OCI-LY3 (cell line): ENCODE results near the gene PLEKHF1.

Experiments used
- H2AFZ ChIP-seq: fragments of 200-600, 300-600 bp; shearing (Covaris generic); 2 replicates; pipeline ENCODE4 v1.6.0; 2014; ENCODE audit warnings: antibody characterized with exemption, low read depth, low read length
- H3K27ac ChIP-seq: fragments of 200-600, 300-600 bp; sonication (generic); 2 replicates; pipeline ENCODE4 v1.5.1; 2014; ENCODE audit warnings: mild to moderate bottlenecking, low read length, moderate library complexity, mixed read lengths
- H3K27me3 ChIP-seq: fragments of 200-600, 300-600 bp; sonication (generic); 2 replicates; pipeline ENCODE4 v1.6.1; 2014; ENCODE audit warnings: low read depth, low read length, mixed read lengths
- H3K36me3 ChIP-seq: fragments of 200-600, 300-600 bp; sonication (generic); replicated peaks from 2 replicates; pipeline ENCODE3; 2014; ENCODE audit warnings: low read depth, low read length, mixed read lengths
- H3K4me1 ChIP-seq: fragments of 300-600, 200-600 bp; sonication (generic); 2 replicates; pipeline ENCODE4 v1.6.1; 2014; ENCODE audit warnings: low read length, mixed read lengths
- H3K4me2 ChIP-seq: fragments of 200-600, 300-600 bp; sonication (generic); 2 replicates; pipeline ENCODE4 v1.6.1; 2014; ENCODE audit warnings: low read length, mixed read lengths
- H3K4me3 ChIP-seq: fragments of 300-600, 200-600 bp; sonication (generic); 2 replicates; pipeline ENCODE4 v1.5.1; 2014; ENCODE audit warnings: antibody characterized with exemption, mild to moderate bottlenecking, low read length, moderate library complexity
- H3K79me2 ChIP-seq: fragments of 300-600, 200-600 bp; shearing (Covaris generic); 2 replicates; pipeline ENCODE4 v1.6.1; 2014; ENCODE audit warnings: mild to moderate bottlenecking, low read length, mixed read lengths
- H3K9ac ChIP-seq: fragments of 300-600, 200-600 bp; shearing (Covaris generic); 2 replicates; pipeline ENCODE4 v1.6.0; 2014; ENCODE audit warnings: mild to moderate bottlenecking, low read length, moderate library complexity
- H3K9me3 ChIP-seq: fragments of 200-600, 300-600 bp; shearing (Covaris generic); 2 replicates; pipeline ENCODE4 v1.6.1; 2014; ENCODE audit warnings: low read length, mixed read lengths; ENCODE audit not compliant: insufficient read depth
- H4K20me1 ChIP-seq: fragments of 200-600, 300-600 bp; sonication (generic); 2 replicates; pipeline ENCODE4 v1.6.1; 2016; ENCODE audit warnings: low read length, mixed read lengths; ENCODE audit not compliant: insufficient read depth
- CTCF ChIP-seq: fragments of 200-600, 300-600 bp; sonication (generic); IDR thresholded peaks from 2 replicates; pipeline ENCODE4 v1.5.1; 2014; ENCODE audit warnings: antibody characterized with exemption, low read length, low read depth
- EZH2phosphoT487 ChIP-seq: fragments of 200-600 bp; shearing (Covaris generic); IDR thresholded peaks from 2 replicates; pipeline ENCODE4 v1.6.1; 2018; ENCODE audit warnings: antibody characterized with exemption, mixed run types, low read depth

The PLEKHF1 gene

GRCh38 chr19:29696565-29696846 is 31.2 kb downstream of the PLEKHF1 start:
- Histone ChIP-seq H3K36me3 (peaks cover 1% of the 10 kb centered on the region), H3K79me2 (no peaks in the 10 kb centered on the region), H4K20me1 (no peaks in the 10 kb centered on the region), H3K9me3 (no peaks in the 10 kb centered on the region), H3K9ac (no peak overlapping the region), H3K27ac (no peak overlapping the region), H3K4me1 (no peaks in the 10 kb centered on the region), H3K4me2 (no peak overlapping the region), H3K4me3 (no peak overlapping the region), H3K27me3 (no peaks in the 10 kb centered on the region), H2AFZ (no peak overlapping the region)
- no peak for TF ChIP-seq CTCF
- TF ChIP-seq EZH2phosphoT487 = no peak

- Histone ChIP-seq H3K4me3 (no peak overlapping the region), H4K20me1 (no peaks in the 10 kb centered on the region), H3K36me3 (peaks cover 13% of the 10 kb centered on the region), H3K9ac (no peak overlapping the region), H3K4me2 (no peak overlapping the region), H3K4me1 (no peaks in the 10 kb centered on the region), H2AFZ (no peak overlapping the region), H3K27me3 (no peaks in the 10 kb centered on the region), H3K9me3 (no peaks in the 10 kb centered on the region), H3K79me2 (no peaks in the 10 kb centered on the region), H3K27ac (no peak overlapping the region)
- no peak for TF ChIP-seq EZH2phosphoT487
Observed at GRCh38 chr19:29697523-29698261, 32.4 kb downstream of the PLEKHF1 start.

GRCh38 chr19:29699861-29700260 is 34.6 kb downstream of the PLEKHF1 start:
- Histone ChIP-seq H3K79me2 (no peaks in the 10 kb centered on the region), H3K4me2 (no peak overlapping the region), H3K9ac (no peak overlapping the region), H3K9me3 (no peaks in the 10 kb centered on the region), H3K27ac (no peak overlapping the region), H3K36me3 (peaks cover 19% of the 10 kb centered on the region), H3K4me3 (no peak overlapping the region), H3K4me1 (peaks cover 5% of the 10 kb centered on the region), H4K20me1 (no peaks in the 10 kb centered on the region), H3K27me3 (no peaks in the 10 kb centered on the region), H2AFZ (no peak overlapping the region)
- no peak for TF ChIP-seq EZH2phosphoT487
- TF ChIP-seq CTCF = no peak

DNA sequence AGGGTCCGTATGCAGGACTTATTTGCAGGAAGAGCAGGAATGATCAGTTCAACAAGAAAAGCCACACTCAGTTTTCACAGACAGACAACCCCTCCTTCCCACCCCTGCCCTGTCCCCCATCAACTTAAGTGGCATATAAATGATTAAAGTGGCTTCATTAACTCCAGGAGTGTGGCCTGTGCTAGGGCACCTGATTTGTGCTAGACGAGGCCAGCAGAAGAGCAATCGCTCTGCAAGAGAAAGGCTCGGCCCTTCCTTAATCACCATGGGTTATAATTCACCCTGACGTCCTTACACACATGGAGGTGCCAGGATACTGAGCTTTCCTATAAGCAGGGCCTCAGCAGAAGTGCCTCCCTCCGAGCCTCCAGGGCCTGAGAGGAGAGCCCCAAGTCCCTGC is 35.2 kb downstream of the PLEKHF1 start:
- Histone ChIP-seq H3K4me2 (no peak overlapping the region), H3K79me2 (no peaks in the 10 kb centered on the region), H3K27me3 (no peaks in the 10 kb centered on the region), H3K9ac (no peak overlapping the region), H2AFZ (no peak overlapping the region), H3K36me3 (peaks cover 19% of the 10 kb centered on the region), H3K27ac (no peak overlapping the region), H3K4me3 (no peak overlapping the region), H4K20me1 (no peaks in the 10 kb centered on the region), H3K9me3 (no peaks in the 10 kb centered on the region), H3K4me1 (peaks cover 11% of the 10 kb centered on the region)
- TF ChIP-seq EZH2phosphoT487 (no peak), CTCF (no peak)
